Measurements from ENCODE around the gene DACH1. TPM values are rescaled to one million over a fixed set of nuclear protein-coding genes. Genes with fewer than 3 reads are reported as not detected.
"Not testable (repeated sequence)": the region's sequence is repeated elsewhere in the genome, so short reads cannot be mapped to it uniquely, and the experiment has no call there.

DACH1 gene
- total RNA-seq, 1 donor from 2014 or later = 8.5 TPM

DNA sequence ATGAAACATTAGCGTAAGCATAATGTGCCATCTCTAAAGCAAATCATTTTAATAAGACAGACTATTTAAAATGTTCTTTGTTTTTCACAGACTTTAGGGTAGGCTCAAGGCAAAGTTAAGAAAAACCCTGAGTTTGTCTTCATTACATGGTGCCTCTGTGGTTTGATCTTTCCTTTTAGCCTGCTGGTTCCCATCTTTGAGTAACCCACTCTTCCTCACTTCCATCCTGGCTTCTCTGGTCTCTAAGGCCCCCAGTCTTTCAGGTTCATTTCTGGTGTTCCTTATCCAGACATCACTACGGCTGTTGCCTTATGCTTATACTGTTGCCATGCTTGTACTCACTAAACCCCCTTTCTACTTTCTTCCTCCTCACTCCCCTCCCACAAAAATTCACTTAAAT is 38.4 kb downstream of the DACH1 start:
- no peak for DNase-seq

DNA sequence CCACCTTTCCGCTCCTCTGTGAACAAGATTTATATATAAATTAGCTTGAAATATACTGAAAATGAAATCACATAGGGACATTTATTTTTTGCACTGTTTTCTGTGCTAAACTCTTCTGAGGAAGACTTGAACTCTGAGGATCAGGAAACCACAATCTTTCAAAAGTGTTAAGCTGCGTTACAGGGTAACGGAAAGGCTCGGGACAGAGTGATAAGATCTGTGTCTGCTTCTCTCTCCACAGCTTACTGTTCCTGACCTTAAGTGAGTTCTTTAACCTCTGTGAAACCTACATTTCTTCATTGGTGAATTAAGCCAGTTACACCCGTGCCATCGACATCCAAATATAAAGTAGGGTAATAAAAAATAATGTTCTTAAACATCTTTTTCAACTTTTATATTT is 38.9 kb downstream of the DACH1 start:
- DNase-seq = no peak

DNA sequence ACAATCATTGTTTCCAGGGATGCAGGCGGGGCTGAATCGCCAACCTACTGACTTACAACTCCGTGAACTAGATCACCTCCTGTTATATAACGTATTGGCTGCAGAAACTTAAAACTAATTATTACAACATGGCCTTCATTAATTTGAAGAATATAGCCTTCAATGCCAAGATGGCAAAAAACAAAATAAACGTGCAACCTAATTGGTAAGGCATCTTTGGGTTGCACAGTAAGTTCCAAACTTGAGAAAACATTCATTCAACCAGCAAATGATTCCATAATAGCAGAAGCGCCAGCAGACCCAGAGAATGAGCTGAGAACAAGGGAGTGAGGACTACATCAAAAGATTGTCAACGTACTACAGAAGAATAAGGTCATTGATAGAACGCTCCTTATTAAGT is 39.8 kb downstream of the DACH1 start:
- DNase-seq = no peak

- no peak for DNase-seq
Measured at GRCh38 chr13:71820699-71821098, 46.3 kb downstream of the DACH1 start.

GRCh38 chr13:71817335-71817734 is 49.7 kb downstream of the DACH1 start:
- DNase-seq = no peak

- no peak for DNase-seq
Measured at GRCh38 chr13:71814806-71815360, 52.1 kb downstream of the DACH1 start.

- no peak for DNase-seq
Measured at GRCh38 chr13:71813187-71813586, 53.8 kb downstream of the DACH1 start.

DNA sequence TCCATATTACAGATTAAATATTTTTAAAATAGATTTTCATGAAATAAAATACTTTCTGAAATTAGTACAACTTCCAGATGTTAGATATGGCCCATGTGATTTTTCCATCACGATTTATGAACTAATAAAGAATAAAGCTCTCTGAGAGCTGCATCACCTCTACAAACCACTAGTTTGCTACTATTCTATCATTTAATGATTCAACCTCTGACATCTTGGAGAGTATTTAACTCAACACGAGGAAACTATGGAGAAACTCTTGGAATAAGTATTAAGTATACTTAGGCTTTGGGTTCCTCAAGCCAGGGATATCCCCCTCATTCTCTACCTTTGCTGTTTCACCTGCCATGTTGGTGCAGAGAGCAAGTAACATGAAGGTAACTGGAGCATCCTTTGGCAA is 55.7 kb downstream of the DACH1 start:
- no peak for DNase-seq

GRCh38 chr13:71808708-71809107 is 58.3 kb downstream of the DACH1 start:
- no peak for DNase-seq

DNA sequence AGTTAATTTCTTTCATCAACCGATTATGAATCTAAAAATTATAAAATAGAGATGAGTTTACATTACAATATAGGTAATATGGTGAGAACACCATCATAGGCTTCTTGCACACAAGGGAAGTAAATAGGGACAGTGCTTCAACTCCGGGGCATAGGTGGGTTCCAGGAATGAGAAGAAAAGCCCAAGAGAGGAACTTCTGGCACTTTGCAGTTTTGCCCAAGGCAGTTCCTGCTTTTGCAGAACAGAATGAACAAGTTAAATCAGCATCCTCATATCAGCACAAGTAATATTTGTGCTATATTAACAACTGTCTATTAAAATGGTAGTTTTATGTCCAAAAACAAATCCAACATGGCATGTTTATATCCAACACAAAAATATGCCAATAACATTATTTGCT is 60.1 kb downstream of the DACH1 start:
- DNase-seq = no peak

DNA sequence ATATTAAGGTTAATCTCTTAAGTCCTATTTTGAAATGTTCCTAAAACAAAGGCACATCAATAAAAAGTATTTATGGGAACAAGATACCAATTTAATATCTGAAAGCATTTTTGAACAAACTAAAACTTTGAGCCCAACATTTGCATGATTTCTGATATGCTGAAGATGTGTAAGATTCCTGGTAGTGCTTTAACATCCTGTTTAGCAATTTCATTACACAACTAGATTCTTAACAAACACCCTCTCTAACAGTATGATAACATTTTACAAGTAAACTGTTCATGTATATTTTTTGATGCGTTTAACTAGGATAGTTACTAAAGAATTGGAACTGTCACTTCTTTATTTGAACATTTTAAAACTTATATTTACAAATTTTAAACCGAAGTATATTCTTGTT is 63.9 kb downstream of the DACH1 start:
- DNase-seq = no peak

DNA sequence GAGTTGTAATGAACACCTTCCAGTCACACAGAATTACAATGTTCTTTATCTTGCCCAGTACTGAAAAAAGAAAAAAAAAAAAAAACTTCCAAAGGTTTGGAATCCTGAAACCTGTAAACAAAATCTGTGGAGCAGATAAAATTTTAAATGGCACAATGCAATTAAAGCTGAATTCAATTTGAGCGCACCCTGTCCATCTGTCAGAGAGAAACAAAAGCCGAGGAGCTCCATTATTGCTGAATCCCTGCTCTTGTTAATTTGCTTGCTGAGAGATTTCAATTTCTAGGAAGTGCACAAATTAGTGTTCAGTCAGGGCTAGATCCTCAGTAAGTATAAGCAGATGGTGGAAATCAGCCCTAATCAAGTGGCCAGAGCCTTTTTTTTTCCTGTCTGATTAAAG is 65.2 kb downstream of the DACH1 start:
- no peak for DNase-seq

DNA sequence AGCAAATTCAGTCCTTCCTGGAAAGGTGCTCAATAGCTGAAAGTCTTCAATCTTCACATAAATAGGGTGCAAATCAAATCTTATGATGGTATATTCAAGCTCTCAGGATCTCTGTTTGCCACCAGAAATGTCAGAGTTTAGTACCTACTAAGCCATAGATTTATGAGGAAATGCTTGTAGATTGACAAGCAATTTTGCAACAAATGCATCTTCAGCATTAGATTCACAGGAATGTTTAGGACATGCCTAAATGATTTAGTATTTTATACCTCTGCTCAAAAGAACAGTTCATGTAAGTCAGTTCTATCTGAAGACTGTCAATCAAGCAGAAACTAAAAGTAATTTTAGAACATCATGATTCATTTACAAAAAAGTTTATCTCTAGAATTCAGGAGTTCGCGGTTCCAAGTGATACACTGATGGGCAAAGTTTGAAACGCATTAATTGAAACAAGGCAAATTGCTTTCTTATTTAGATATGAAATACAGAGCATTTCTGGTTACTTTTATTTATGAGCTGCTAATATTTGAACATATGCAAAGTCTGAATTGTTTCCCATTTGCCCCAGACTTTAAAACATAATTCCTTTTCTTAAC is 65.7 kb downstream of the DACH1 start:
- DNase-seq = no peak

- DNase-seq = no peak
Measured at GRCh38 chr13:71799324-71799723, 67.7 kb downstream of the DACH1 start.

DNA sequence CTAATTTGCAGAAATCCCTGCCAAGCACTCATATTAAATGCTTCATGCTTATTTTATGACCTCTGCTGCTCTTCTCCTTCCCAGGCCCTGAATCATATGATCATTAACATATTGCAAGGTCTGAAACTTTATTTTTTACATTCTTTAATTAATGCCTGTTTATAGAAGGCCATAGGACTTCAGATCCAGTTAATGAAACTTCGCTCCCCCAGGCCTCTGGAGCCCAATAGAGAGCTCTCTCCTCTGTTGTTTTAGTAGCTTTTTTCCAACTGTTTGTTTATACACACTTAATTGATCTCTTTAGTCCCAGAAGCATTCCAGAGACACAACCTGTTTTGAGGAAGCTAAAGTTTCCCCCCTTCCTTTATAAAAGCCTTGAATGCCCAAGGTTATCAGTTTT is 68.3 kb downstream of the DACH1 start:
- no peak for DNase-seq

- no peak for DNase-seq
Measured at GRCh38 chr13:71797517-71797916, 69.5 kb downstream of the DACH1 start.

GRCh38 chr13:71789693-71790329 is 77.2 kb downstream of the DACH1 start:
- DNase-seq = no peak

DNA sequence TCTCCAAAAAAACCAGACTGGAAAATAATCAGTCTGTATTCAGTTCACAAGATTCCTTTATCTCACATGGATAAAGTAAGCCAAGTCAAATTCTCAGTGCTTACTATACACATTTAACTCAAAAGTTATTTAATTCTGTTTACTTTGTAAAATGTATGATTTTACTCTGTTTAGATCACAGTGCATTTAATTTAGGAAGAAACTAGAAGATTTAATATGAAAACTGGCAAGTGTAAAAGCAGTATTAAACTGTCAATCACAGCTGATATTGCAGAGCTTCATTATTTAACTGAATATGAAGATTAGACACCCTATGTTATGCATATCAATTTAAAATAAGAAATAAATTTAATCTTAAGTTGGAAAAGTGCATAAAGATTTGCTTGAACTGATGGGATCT is 78.0 kb downstream of the DACH1 start:
- no peak for DNase-seq

GRCh38 chr13:71787414-71787813 is 79.6 kb downstream of the DACH1 start:
- DNase-seq = no peak

DNA sequence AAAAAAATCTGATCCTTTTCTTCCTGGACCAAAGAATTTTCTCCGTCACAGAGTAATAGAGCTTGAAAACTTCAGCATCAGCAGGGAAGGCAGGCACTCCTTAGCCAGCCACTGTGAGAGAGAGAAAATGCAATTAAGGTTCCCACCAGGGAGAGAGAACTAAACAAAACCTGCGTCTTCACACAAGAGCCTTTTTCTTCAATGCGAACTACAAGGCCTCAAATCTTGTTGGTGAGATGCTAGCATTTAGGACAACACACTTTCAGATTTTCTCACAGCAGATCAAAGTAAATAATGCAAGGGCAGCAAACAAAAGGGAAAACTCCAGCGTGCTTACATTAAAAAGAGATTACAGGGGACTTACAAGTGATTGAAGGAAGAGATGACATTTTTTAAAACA is 80.1 kb downstream of the DACH1 start:
- DNase-seq = no peak

DNA sequence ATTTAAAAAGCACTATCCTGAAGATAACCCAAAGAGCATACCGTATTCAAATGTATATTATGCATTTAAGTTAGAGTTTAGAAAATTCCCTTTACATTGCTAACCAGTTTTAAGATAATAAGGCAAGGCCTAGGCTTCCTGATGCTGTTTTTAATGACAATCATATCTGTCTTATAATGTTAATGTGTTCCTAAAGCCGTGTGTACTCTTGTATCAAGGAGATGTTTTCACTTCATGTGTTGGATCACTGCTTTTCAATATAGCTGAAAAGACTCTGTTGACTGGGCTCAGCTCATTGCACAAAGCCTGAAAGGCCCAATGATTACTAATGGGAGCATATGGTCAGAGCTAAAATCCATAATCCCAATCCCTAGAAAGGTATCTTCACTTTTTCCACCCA is 81.6 kb downstream of the DACH1 start:
- DNase-seq = no peak

GRCh38 chr13:71780546-71780945 is 86.5 kb downstream of the DACH1 start:
- no peak for DNase-seq

- DNase-seq = not testable (repeated sequence)
Measured at GRCh38 chr13:71778998-71779397, 88.0 kb downstream of the DACH1 start.

DNA sequence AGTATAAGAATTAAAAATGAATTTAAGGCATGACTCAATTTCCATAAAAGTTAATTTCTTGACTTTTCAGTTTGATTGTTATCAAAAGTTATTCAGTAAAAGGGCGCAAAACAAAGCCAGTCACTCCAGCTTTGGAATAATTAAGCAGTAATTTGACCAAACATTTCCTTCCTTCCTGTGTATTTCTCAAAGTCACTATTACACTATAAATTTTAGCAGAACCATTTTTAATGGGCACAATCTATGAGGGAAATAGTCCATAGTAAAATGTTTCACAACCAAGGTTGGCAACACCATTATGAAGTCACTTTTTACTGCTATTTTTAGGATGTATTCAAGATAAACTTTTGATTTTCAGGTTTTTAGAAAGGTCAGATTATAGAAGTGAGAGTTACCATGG is 91.0 kb downstream of the DACH1 start:
- DNase-seq = no peak
